Suprapubic skin (tissue), 4 donors: ENCODE data around the gene CHMP2A.

ENCODE experiments used
- CTCF ChIP-seq, 2 donors: fragments of 200-600 bp in 1 of 2; fragments of 450-650 bp in 1 of 2; sonication (generic) in 1 of 2; IDR thresholded peaks; one replicate each; pipeline ENCODE4 v1.5.1; 2016 to 2019; ENCODE audit warnings: antibody characterized with exemption in 2 of 2, mild to moderate bottlenecking in 1 of 2, moderate library complexity in 1 of 2
- POLR2A ChIP-seq, 2 donors: fragments of 450-650 bp; IDR thresholded peaks; one replicate each; pipeline ENCODE4 v1.6.1; 2017; ENCODE audit warnings: antibody characterized with exemption in 2 of 2, mild to moderate bottlenecking in 2 of 2, moderate library complexity in 2 of 2
- POLR2AphosphoS5 ChIP-seq, 3 donors: sonication (generic); formaldehyde crosslinking; IDR thresholded peaks; one replicate each; pipeline ENCODE4 v1.6.1; 2017; ENCODE audit warnings: antibody characterized with exemption in 3 of 3

- TF ChIP-seq CTCF (IDR thresholded peaks at IDR 0.05) (no peak), POLR2AphosphoS5 (IDR thresholded peaks at IDR 0.05) (no peak), POLR2A (IDR thresholded peaks at IDR 0.05) (no peak)
These were observed 37.7 kb downstream of the CHMP2A start for GRCh38 chr19:58516964-58517833.
